ENCODE results near the gene ZBED6. TPM values are rescaled to one million over a fixed set of nuclear protein-coding genes. Genes with fewer than 3 reads are reported as not detected.

Gene ZBED6
- total and polyA plus RNA-seq, 9 of the 15 experiments (the other 6 are each of a cell fraction or from before 2014, with no cell fraction given) = 0.21 to 16.6 (median 5.0) TPM

DNA sequence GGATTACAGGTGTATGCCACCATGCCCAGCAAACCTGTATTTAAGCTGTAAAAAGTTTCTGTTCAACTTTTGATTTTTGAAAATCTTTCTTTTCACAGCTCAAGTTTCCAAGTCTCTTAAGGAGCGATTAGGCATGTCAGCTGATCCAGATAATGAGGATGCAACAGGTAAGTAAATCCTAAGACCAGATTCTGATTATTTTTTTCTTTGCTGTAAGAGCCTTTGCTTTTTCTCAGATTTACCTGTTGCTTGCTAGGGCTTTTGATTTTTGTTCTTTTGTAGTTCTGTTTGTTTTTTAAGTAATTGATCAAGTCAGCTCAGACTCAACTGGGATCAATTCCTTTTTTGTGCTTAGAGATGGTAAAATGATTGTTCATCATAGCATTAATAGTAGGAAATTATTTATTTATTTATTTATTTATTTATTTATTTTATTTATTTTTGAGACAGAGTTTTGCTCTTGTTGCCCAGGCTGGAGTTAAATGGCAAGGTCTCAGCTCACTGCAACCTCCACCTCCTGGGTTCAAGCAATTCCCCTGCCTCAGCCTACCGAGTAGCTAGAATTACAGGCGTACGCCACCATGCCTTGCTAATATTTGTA is 44.9 kb downstream of the ZBED6 start:
- no TSS peak for BruUV-seq (replicated peaks)
- H3K4me3 ChIP-seq = no peak overlapping the region
- ChIA-PET POLR2A (interaction anchor here (0.5 to 1.2 kb wide), 3 partner anchors 9 to 48 kb away, joined by 3 to 4 read pairs (median 4); no protein-coding TSS in a partner anchor), CTCF (ENCODE audit: low intra/inter-chr PET ratio) (interaction anchor here (0.6 kb wide), 1 partner anchor 392 kb away, joined by 6 read pairs; no protein-coding TSS in a partner anchor)
- no peak overlapping the region for H3K27ac ChIP-seq (ENCODE audit: extremely low read depth, low read depth, low read length)
- no peaks in the 10 kb centered on the region for H3K4me1 ChIP-seq (replicated peaks in 1 of 2; ENCODE audit: control insufficient read depth in 2 of 2, insufficient read depth in 2 of 2, low read length in 2 of 2)
- H3K9me1 ChIP-seq (ENCODE audit: control insufficient read depth, insufficient read depth, low read length) = no peaks in the 10 kb centered on the region
- no peak overlapping the region for H3K9ac ChIP-seq (ENCODE audit: insufficient read depth in 1 of 2, low read depth in 2 of 2, low read length in 2 of 2)
- TF ChIP-seq L3MBTL2 (IDR thresholded peaks at IDR 0.05) = no peak
- TF ChIP-seq, protein P1, sequence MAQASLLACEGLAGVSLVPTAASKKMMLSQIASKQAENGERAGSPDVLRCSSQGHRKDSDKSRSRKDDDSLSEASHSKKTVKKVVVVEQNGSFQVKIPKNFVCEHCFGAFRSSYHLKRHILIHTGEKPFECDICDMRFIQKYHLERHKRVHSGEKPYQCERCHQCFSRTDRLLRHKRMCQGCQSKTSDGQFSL (CRISPR knock-in tag; IDR thresholded peaks at IDR 0.05) = no peak
- TF ChIP-seq, protein P1 (tag; IDR thresholded peaks at IDR 0.05) = no peak
- TF ChIP-seq ATF7 (IDR thresholded peaks at IDR 0.05) = no peak
- TF ChIP-seq, protein P2, sequence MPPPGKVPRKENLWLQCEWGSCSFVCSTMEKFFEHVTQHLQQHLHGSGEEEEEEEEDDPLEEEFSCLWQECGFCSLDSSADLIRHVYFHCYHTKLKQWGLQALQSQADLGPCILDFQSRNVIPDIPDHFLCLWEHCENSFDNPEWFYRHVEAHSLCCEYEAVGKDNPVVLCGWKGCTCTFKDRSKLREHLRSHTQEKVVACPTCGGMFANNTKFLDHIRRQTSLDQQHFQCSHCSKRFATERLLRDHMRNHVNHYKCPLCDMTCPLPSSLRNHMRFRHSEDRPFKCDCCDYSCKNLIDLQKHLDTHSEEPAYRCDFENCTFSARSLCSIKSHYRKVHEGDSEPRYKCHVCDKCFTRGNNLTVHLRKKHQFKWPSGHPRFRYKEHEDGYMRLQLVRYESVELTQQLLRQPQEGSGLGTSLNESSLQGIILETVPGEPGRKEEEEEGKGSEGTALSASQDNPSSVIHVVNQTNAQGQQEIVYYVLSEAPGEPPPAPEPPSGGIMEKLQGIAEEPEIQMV (tag; conservative IDR thresholded peaks at IDR 0.05; ENCODE audit: low read depth) = no peak
- TF ChIP-seq, protein P3, sequence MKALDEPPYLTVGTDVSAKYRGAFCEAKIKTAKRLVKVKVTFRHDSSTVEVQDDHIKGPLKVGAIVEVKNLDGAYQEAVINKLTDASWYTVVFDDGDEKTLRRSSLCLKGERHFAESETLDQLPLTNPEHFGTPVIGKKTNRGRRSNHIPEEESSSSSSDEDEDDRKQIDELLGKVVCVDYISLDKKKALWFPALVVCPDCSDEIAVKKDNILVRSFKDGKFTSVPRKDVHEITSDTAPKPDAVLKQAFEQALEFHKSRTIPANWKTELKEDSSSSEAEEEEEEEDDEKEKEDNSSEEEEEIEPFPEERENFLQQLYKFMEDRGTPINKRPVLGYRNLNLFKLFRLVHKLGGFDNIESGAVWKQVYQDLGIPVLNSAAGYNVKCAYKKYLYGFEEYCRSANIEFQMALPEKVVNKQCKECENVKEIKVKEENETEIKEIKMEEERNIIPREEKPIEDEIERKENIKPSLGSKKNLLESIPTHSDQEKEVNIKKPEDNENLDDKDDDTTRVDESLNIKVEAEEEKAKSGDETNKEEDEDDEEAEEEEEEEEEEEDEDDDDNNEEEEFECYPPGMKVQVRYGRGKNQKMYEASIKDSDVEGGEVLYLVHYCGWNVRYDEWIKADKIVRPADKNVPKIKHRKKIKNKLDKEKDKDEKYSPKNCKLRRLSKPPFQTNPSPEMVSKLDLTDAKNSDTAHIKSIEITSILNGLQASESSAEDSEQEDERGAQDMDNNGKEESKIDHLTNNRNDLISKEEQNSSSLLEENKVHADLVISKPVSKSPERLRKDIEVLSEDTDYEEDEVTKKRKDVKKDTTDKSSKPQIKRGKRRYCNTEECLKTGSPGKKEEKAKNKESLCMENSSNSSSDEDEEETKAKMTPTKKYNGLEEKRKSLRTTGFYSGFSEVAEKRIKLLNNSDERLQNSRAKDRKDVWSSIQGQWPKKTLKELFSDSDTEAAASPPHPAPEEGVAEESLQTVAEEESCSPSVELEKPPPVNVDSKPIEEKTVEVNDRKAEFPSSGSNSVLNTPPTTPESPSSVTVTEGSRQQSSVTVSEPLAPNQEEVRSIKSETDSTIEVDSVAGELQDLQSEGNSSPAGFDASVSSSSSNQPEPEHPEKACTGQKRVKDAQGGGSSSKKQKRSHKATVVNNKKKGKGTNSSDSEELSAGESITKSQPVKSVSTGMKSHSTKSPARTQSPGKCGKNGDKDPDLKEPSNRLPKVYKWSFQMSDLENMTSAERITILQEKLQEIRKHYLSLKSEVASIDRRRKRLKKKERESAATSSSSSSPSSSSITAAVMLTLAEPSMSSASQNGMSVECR (CRISPR knock-in tag; IDR thresholded peaks at IDR 0.05) = no peak
- no peak for TF ChIP-seq KLF13 (tag; IDR thresholded peaks at IDR 0.05; ENCODE audit: borderline replicate concordance, low read depth)
- no peak for TF ChIP-seq SIN3A (IDR thresholded peaks at IDR 0.05; ENCODE audit: borderline replicate concordance in 2 of 2, control insufficient read depth in 1 of 2, low read depth in 2 of 2, low read length in 2 of 2)
- TF ChIP-seq PML (IDR thresholded peaks at IDR 0.05; ENCODE audit: low read length) = no peak
- no peak for TF ChIP-seq LEF1 (IDR thresholded peaks at IDR 0.05)
- FAIRE-seq = no peak
- WGBS (ENCODE audit: insufficient coverage, low coverage, missing lambda C conversion rate) = 98% methylated on average over 4 of the region's 4 CpGs
- H3K27me3 ChIP-seq (ENCODE audit: control insufficient read depth in 2 of 2, insufficient read depth in 2 of 2, low read length in 2 of 2) = no peaks in the 10 kb centered on the region
- in situ Hi-C loops (cut with MboI) (no loop called here), intact Hi-C loops (cut with micrococcal nuclease) (no loop called here)
- H2AFZ ChIP-seq (ENCODE audit: low read depth, low read length) = no peak overlapping the region
- no peak overlapping the region for H3K4me2 ChIP-seq (ENCODE audit: insufficient read depth, low read length)
- peaks cover 76% of the 10 kb centered on the region for H3K36me3 ChIP-seq (ENCODE audit: control insufficient read depth, insufficient read depth, low read length)
- H3K79me2 ChIP-seq (ENCODE audit: control insufficient read depth, insufficient read depth, low read length) = no peaks in the 10 kb centered on the region
- no peak for DNase-seq (ENCODE audit: extremely low read depth in 1 of 4, low spot score in 3 of 4)
- H4K20me1 ChIP-seq (replicated peaks; ENCODE audit: control insufficient read depth, insufficient read depth, low read length) = no peaks in the 10 kb centered on the region
- no peak for ATAC-seq
- H3K9me3 ChIP-seq (replicated peaks; ENCODE audit: control insufficient read depth, insufficient read depth, low read depth, low read length) = no peaks in the 10 kb centered on the region

Data from K562 (cell line).